AG10803 (cell line): ENCODE results near the gene ULBP2.
"Not testable (repeated sequence)": the region's sequence is repeated elsewhere in the genome, so short reads cannot be mapped to it uniquely, and the experiment has no call there.

Experiments
- DNase-seq: peaks from one replicate; pipeline ENCODE4 v3.0.0; 2010; ENCODE audit warnings: low read depth
- H3K4me3 ChIP-seq: 2 replicates; pipeline ENCODE4 v1.5.1; 2011; ENCODE audit warnings: mild to moderate bottlenecking, low read length, control low read depth
- CTCF ChIP-seq: conservative IDR thresholded peaks from 2 replicates; pipeline ENCODE4 v1.5.1; 2011; ENCODE audit warnings: mild to moderate bottlenecking, low read length, control low read depth, inconsistent platforms

The ULBP2 gene

GRCh38 chr6:149939909-149940671, 1.7 kb upstream of the ULBP2 start:
- H3K4me3 ChIP-seq = no peak overlapping the region
- DNase-seq = no peak
- no peak for TF ChIP-seq CTCF

DNA sequence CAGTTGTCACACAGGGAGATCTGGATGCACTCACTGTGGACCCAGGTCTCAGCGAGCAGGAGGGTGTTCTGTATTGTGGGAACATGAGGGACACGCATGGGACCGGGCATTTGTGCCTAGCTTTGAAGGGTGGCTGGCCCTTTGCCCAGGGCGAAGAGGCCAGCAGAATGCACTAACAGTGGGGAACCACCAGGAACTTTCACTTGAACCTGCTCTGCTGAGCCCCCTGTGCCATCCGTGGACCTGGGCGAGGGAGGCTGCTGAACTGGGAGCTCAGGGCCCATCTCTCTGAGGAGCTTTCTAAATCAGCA, 1.2 kb upstream of the ULBP2 start:
- DNase-seq = no peak
- H3K4me3 ChIP-seq = no peak overlapping the region
- no peak for TF ChIP-seq CTCF

- DNase-seq = no peak
- peak overlapping the region; percentile 83 for H3K4me3 ChIP-seq
- TF ChIP-seq CTCF = no peak
Observed at GRCh38 chr6:149942461-149942829, 631 bp downstream of the ULBP2 start.

DNA sequence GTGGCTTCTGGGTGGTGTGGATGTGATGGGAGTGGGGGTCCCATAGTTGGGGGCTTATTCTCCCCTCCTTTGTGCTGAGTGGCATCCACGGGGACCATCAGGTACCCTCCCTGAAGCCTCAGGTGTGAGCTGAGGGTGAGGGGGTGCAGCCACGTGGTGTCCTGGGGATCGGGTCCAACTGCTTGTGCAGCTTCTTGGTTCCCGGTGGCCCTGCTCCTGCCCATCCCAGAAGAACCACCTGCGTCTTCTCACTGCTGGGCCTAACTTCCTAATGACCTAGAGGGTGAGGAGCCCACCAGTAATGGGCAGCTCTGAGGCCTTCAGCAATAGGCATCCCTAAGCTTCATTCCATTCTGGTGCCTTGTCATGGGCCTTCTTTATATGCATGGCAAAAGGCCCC, 1.5 kb downstream of the ULBP2 start:
- DNase-seq, H3K4me3 ChIP-seq: not testable (repeated sequence)

DNA sequence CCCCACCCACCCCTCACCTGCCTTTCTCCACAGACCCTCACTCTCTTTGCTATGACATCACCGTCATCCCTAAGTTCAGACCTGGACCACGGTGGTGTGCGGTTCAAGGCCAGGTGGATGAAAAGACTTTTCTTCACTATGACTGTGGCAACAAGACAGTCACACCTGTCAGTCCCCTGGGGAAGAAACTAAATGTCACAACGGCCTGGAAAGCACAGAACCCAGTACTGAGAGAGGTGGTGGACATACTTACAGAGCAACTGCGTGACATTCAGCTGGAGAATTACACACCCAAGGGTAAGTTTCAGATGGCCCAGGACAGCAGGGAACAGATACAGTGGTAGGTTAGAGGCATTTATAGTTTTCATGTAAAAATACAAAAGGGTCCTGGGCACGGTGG, 3.5 kb downstream of the ULBP2 start:
- not testable (repeated sequence) for H3K4me3 ChIP-seq, DNase-seq

DNA sequence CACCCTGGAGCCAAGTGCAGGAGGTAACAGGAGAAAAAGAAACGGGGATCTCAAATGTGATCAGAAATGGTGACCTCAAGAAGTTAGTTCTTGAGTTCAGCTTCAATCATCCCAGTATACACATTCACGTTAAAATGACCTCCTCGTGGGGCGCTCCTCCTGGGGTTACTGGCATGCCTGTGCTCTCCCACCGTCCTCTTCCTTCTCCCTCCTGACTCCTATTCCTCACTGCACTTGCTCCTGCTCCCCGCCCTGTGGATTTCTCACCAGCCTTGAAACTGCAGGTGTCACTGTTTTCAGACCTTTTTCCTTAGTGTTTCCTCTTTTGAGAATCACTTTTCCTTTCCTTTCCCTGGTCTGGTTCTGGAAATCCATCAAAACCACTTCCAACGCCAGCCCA, 4.8 kb downstream of the ULBP2 start:
- DNase-seq, H3K4me3 ChIP-seq: not testable (repeated sequence)

- not testable (repeated sequence) for H3K4me3 ChIP-seq, DNase-seq
Observed at GRCh38 chr6:149947533-149947932, 5.7 kb downstream of the ULBP2 start.

DNA sequence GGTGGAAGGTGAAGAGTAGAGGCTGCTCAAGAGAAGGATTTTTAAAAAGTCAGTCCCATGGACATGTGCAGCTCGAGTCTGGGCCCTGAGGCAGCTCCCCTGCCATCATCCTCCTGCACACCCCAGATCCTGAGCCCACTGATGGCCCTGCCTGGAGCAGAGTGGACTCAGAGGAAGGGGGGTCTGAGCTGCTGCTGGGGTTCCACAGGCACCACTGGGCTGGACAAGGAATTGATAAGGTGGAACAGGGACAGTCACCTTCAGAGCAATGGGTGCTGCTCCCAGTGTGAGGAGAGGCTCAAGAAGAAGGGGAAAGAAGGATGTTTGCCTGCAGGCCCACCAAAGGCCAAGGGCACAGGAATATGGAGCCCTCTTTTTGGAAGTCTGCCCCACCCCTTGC, 6.2 kb downstream of the ULBP2 start:
- H3K4me3 ChIP-seq = no peak overlapping the region
- TF ChIP-seq CTCF = no peak
- DNase-seq = no peak

DNA sequence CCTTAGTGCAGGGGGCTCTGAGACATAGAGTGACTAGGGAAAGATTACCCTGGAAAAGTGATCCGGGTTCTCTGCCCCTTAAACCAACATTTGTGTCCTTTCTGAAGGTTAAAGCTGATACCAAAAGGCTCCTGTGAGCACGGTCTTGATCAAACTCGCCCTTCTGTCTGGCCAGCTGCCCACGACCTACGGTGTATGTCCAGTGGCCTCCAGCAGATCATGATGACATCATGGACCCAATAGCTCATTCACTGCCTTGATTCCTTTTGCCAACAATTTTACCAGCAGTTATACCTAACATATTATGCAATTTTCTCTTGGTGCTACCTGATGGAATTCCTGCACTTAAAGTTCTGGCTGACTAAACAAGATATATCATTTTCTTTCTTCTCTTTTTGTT, 6.8 kb downstream of the ULBP2 start:
- no peak for DNase-seq
- no peak overlapping the region for H3K4me3 ChIP-seq
- TF ChIP-seq CTCF = no peak
